GM19397 (cell line): Measurements from ENCODE around the gene ADCY4.

Source experiments
- ATAC-seq: cut with Tn5 transposase; IDR thresholded peaks from one replicate; pipeline ENCODE4 v1.9.1; 2021; ENCODE audit warnings: mild to moderate bottlenecking, moderate library complexity; ENCODE audit not compliant: unreplicated experiment

Gene ADCY4

DNA sequence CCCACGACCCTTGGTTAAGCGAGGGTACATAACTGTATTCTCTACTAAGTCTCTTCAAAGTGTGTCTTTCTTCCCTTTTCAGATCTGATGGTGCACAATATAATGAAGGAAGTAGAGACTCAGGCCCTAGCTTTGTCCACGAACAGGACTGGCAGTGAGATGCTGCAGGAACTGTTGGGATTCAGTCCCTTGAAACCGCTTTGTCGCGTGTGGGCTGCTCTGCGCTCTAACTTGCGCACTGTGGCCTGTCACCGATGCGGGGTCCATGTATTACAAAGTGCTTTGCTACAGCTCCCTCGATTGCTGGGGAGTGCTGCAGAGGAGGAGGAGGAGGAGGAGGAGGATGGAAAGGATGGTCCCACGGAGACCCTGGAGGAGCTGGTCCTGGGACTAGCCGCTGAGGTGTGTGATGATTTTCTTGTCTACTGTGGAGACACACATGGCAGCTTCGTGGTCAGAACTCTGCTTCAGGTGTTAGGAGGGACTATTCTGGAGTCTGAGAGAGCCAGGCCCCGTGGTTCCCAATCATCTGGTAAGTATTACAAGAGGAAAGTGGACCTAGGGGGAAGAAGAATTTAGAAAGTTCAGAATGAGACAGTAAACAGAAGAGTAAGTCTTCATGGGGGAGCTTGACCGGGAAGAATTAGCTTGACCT is 34.4 kb downstream of the ADCY4 start:
- ATAC-seq, result no peak

DNA sequence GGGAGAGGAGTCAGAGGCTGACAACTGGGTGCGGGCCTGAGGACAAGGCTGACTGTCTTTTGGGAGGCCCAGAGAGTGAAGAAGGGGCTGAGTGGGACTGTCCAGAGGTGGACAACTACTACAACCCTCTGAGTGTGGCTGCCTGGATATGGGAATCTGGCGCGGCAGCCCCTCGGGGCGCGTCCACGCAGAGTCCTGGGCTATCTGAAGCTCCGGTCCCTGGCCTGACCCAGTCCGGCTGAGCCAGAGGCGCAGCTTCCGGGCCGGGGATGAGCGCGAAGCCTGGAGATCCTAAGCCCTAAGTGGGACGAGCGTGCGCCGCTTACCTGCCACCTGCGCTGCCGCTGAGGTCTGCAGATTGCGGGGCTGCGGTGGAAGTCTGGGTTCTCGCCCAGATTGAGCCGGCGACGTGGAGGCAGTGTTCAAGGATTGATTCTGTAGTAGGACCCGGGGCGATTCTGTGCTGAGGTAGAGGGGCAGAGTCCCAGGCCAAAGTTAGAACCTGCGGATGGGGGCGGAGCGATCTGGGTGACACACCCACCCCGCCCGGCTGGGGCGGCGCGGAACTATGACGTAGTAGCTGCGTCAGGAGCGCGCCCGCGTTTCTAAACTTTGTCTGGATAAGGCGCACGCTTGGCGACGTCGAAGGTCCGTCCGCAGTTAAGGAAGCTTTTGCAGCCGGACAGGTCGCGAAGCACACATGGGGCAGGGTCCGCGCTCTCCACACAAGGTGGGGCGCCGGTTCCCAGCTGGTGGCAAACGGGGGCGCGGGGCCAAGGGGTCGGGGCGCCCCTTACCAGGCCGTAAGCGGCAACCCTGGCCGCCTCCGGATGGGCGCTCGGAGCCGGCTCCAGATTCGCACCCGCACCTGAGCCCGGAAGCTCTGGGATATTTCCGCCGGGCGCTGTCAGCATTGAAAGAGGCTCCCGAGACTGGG is 35.3 kb downstream of the ADCY4 start, which contains the start of the genes DHRS1 and NOP9:
Gene DHRS1, minus strand, starts transcription at position 526 of the 937 bp plus-strand sequence. CDS start 674 bp downstream, outside the sequence.
Gene NOP9, plus strand, starts transcription at position 596 of the 937 bp plus-strand sequence. Its CDS starts 105 bp downstream, at position 701.
- ATAC-seq, result peak; percentile 68

- no peak for ATAC-seq
Observed at GRCh38 chr14:24298892-24299254, 36.0 kb downstream of the ADCY4 start.

DNA sequence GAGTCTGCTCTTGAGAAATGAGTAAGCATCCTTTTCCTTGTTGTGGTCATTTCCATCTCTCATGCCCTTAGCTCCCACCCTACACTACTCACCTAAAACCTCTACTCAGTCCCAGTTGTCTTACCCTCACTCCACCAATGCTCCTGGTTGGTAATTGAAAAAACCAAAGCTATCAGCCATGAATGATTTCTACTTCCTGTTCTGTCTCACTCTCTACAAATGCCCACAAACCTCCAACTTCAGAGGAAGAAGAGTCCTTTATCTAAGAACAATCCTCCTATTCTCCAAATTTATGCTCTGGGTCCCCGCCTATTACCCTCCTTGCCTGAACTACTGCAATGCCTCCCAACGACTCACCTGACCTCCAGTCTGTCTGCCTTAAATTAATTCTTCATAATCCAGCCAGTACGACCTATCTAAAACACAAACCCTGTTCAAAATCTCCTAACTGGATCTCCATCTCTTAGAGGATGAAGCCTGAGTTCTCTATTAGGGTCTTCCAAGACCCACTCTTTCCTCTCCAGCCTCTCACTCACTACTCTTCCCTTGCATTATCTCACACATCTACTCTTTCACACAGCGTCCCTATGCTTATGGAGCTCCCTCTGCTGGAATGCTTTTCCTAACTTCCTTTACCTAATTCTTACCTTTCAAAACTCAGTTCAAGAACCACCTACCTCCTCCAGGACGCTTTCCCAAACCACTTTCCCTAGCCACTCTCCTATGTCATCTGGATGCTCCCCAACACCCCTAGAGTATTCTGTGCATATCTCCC is 37.5 kb downstream of the ADCY4 start:
- peak; percentile 15 for ATAC-seq

GRCh38 chr14:24296341-24297157 is 38.3 kb downstream of the ADCY4 start:
- peak; percentile 45 for ATAC-seq

DNA sequence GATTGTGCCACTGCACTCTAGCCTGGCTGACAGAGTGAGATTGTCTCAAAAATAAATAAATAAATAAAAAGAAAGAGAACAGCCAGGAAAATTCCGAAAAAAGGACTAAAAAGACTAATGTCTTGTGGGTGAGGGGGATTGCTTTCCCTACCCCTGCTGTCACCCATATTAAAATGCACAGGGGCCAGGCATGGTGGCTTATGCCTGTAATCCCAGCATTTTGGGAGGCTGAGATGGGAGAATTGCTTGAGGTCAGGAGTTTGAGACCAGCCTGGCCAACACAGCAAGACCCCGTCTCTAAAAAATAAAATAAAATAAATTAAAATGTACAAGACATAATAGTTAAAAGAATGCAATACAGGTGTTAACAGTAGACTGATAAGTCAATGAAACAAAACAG is 41.3 kb downstream of the ADCY4 start:
- ATAC-seq, result no peak

DNA sequence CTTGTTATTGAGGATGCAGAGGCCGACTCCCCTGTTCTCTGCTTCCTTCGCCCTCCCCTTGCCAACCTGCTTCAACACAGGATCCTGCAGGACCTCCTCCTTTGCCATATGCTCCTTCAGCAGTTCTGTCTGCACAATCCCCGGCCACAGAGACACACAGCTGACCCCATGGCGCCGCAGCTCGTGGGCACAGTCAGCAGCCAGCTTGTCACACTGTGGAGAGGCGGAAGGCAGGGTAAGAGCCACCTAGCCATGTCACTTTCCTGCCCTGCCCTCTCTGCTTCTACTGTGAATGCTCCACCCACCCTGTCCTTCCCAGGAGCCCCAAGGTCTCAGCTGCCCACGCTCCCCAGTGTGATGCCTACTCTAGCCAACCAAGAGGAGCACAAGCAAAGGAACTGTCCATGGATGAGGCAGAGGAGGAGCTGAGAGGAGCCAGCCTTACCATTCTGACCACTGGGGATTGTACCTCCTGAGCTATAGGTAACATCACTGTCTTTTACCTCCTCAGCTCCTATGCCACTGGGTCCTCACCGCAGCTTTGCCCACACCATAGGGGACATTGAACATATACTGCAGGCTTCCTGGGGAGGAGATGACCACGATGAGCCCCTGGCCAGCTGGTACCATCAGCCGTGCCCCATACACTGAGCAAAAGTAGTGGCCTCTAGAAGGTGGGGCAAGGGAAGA is 42.6 kb downstream of the ADCY4 start:
- ATAC-seq, result no peak

DNA sequence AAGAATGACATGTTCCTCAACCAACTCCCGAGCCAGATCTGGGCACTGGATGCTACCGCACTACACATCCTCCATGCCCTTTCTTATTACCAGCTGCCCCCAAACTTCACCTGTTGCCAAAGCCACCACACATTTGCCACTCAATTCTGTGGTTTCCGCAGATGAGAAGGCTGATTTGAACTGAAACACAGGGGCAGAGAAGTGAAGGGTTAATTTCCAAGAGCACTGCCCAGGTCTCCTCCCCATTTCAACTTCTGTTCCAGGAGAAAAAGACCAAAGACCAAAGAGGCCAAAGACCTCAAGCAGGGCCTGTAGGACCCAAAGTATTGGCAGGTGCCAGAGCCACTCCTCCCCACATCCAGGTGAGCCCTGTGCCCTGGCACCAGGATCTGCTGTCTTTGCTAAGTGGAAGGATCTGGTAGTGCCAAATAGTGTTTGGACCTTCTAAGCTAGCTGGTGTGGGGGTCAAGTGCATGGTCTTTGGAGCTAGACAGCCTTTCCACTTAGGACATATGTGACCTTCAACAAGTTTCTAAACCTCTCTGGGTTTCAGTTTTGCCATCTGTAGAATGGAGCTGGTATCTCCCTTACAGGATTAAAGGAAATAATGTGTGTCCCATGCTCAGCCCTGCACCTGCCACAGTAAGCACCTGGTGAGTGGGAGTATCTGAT is 43.3 kb downstream of the ADCY4 start:
- no peak for ATAC-seq

DNA sequence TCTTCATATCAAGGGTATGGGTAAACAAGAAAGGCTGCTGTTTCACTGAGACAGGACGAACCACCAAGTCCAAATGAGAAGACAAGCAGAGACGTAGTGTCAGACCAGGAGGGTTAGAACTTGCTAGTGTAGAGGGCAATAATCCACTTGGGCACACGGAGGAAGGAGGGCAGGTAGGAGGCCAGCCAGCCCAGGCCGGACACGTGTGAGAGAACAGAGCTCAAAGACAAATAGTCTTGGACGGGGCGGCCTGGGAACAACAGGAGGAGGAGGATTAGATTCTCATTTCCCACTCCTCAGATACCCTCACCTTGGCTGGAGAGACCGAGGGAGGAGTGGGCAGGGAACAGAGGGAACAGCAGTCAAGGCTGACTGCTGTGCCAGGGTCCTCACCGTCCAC is 44.1 kb downstream of the ADCY4 start:
- ATAC-seq, result no peak

DNA sequence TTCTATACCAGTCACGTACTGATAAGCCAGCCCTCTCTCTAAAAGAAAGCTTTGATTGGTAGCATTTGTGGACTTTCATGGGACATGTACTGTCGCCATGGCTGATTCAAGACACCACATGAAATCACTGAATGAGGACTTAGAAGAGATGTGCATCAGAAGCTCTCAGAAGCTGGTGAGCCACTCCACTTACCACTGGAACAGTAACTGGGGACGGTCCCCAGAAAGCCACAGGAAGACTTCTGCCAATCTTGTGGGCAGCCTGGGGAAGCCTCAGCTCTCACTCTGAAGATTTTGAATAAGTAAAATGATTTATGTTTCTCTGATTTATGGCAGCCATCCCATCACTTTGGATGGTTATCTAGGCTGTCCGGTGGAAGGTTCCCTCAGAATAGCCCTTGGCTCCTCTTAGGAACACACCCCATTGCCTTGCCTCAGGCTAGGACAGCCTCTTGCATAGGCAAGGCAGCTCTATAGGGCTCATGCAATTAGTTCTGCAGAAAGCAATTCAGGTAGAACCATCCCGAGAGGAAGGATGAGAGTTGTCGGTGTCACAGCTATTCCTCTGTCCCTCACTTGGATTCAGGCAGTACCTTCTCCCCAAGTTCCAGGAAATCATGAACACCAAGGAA is 45.1 kb downstream of the ADCY4 start:
- no peak for ATAC-seq

DNA sequence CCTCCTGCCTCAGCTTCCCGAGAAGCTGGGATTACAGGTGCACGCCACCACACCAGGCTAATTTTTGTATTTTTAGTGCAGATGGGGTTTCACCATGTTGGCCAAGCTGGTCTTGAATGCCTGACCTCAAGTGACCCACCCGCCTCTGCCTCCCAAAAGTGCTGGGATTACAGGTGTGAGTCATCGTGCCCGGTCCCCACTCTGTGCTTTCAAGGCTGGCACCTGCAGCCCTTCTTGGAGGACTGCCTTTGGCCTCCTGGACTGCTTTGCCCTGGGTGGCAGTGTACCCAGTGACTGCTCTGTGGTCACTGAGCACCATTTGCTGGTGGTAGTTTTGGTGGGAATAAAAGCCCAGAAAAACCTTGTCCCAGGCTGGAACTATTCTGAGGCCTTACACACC is 47.9 kb downstream of the ADCY4 start:
- no peak for ATAC-seq

DNA sequence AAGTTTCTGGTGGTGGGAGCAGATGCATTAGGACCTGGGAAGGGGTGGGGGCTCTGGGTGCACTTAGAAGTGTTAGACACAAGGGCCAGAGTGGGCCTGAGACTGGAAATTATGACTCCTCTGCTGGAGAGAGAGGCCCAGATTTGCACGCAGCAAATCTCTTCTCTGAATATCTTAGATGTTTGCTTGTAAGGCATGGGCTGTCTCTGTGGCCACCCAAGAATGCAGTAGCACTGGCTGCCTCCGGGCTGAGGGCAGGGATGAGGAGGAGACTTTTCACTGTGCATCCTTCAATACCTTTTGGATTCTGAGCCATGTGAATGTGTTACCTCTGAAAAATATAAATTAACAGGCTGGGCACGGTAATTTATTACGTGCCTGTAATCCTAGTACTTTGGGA is 49.5 kb downstream of the ADCY4 start:
- no peak for ATAC-seq

- ATAC-seq, result no peak
Observed at GRCh38 chr14:24284501-24285035, 50.3 kb downstream of the ADCY4 start.

DNA sequence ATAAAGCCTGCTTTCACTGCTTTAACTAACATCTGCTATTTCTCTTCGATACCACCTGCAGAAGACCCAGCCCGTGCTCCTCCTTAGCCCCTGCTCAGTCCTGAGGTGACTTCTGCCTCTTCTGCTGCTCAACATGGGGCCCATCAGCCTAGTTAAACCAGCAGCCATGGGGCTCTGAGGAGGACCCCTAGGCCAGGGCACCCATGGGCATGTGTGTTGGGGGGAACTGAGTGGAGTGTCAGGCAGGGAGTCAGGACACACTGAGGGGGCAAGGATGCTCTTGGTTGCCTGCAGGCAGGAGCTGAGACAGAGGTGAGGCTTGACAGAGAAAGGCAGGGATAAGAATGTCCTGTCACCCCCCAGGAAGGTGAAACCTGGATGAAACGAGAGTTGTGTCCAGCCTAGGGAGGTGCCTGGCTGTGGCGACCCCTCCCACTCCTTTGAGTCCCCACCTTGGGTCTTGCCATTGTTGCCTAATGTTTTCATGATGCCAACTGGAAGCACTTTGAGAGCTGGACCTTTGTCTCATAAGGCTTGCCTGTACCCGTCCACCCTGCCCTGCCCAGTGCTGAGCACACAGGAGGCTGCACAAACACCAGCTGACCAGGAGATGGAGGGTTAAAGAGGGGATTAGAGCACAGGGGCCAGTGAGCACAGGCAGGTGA is 50.9 kb downstream of the ADCY4 start:
- no peak for ATAC-seq

GRCh38 chr14:24282736-24283135 is 52.1 kb downstream of the ADCY4 start:
- no peak for ATAC-seq

DNA sequence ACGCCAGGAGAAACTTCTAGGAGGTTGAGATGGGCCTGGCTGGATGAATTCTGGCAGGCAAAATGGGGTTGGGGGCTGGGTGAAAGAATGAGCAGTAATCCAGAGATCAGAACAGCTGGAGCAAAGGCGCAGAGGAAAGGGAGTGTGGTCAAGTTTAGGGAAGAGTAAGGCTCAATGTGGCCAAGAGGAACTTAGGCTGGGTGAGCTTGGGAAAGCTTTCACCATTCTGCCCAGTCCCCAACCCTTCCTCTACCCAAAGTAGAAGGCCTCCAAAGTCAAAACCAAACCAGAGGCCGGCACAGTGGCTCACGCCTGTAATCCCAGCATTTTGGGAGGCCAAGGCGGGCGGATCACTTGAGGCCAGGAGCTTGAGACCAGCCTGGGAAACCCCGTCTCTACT is 53.2 kb downstream of the ADCY4 start:
- no peak for ATAC-seq

- no peak for ATAC-seq
Observed at GRCh38 chr14:24280797-24281460, 53.9 kb downstream of the ADCY4 start.
